ENCODE measurements around the gene NTM.

The NTM gene

GRCh38 chr11:131549770-131550169, 179.4 kb downstream of the NTM start:
- no peak for DNase-seq (ENCODE audit: low spot score)

GRCh38 chr11:131560287-131560686, 189.9 kb downstream of the NTM start:
- no peak for DNase-seq (ENCODE audit: low spot score)

- no peak for DNase-seq (ENCODE audit: low spot score)
Observed at GRCh38 chr11:131561501-131561900, 191.1 kb downstream of the NTM start.

GRCh38 chr11:131561972-131562371, 191.6 kb downstream of the NTM start:
- DNase-seq (ENCODE audit: low spot score), result no peak

- DNase-seq (ENCODE audit: low spot score), result no peak
Observed at GRCh38 chr11:131568318-131568717, 197.9 kb downstream of the NTM start.

- no peak for DNase-seq (ENCODE audit: low spot score)
Observed at GRCh38 chr11:131571571-131571970, 201.2 kb downstream of the NTM start.

GRCh38 chr11:131572423-131572822, 202.0 kb downstream of the NTM start:
- no peak for DNase-seq (ENCODE audit: low spot score)

- DNase-seq (ENCODE audit: low spot score), result no peak
Observed at GRCh38 chr11:131579932-131580387, 209.5 kb downstream of the NTM start.

- no peak for DNase-seq (ENCODE audit: low spot score)
Observed at GRCh38 chr11:131580476-131580875, 210.1 kb downstream of the NTM start.

- no peak for DNase-seq (ENCODE audit: low spot score)
Observed at GRCh38 chr11:131581046-131581445, 210.6 kb downstream of the NTM start.

GRCh38 chr11:131582021-131582525, 211.7 kb downstream of the NTM start:
- DNase-seq (ENCODE audit: low spot score), result no peak

- no peak for DNase-seq (ENCODE audit: low spot score)
Observed at GRCh38 chr11:131583421-131583820, 213.0 kb downstream of the NTM start.

- no peak for DNase-seq (ENCODE audit: low spot score)
Observed at GRCh38 chr11:131583938-131584337, 213.5 kb downstream of the NTM start.

- no peak for DNase-seq (ENCODE audit: low spot score)
Observed at GRCh38 chr11:131584785-131585592, 214.6 kb downstream of the NTM start.

- DNase-seq (ENCODE audit: low spot score), result no peak
Observed at GRCh38 chr11:131588057-131588456, 217.6 kb downstream of the NTM start.

- DNase-seq (ENCODE audit: low spot score), result no peak
Observed at GRCh38 chr11:131591051-131591461, 220.6 kb downstream of the NTM start.

- no peak for DNase-seq (ENCODE audit: low spot score)
Observed at GRCh38 chr11:131592152-131592551, 221.7 kb downstream of the NTM start.

- no peak for DNase-seq (ENCODE audit: low spot score)
Observed at GRCh38 chr11:131592734-131593133, 222.3 kb downstream of the NTM start.

- no peak for DNase-seq (ENCODE audit: low spot score)
Observed at GRCh38 chr11:131593301-131593700, 222.9 kb downstream of the NTM start.

- no peak for DNase-seq (ENCODE audit: low spot score)
Observed at GRCh38 chr11:131595797-131596196, 225.4 kb downstream of the NTM start.

GRCh38 chr11:131597890-131598289, 227.5 kb downstream of the NTM start:
- DNase-seq (ENCODE audit: low spot score), result no peak

- DNase-seq (ENCODE audit: low spot score), result no peak
Observed at GRCh38 chr11:131598305-131598704, 227.9 kb downstream of the NTM start.

GRCh38 chr11:131599285-131599684, 228.9 kb downstream of the NTM start:
- DNase-seq (ENCODE audit: low spot score), result no peak

GRCh38 chr11:131600628-131601027, 230.2 kb downstream of the NTM start:
- DNase-seq (ENCODE audit: low spot score), result no peak

Measured in activated CD4-positive, alpha-beta T cell treated with anti-CD3 and anti-CD28 coated beads, Interleukin-2, Interleukin-4, amounts not matched to agents 100 ng/mL and 50 ng/mL, durations not matched to agents 16 hours and 8 hours (primary cell).